Activated naive CD4-positive, alpha-beta T cell treated with anti-CD3 and anti-CD28 coated beads, Interleukin-2, amount 50 U/mL, for 24 hours (primary cell): Measurements from ENCODE around the gene BCAR3.

Experiments used
- H3K27ac Mint-ChIP-seq: one replicate; pipeline ENCODE4 v1.8.0; 2021; ENCODE audit warnings: mild to moderate bottlenecking, mixed read lengths
- H3K27me3 Mint-ChIP-seq: one replicate; pipeline ENCODE4 v1.8.0; 2021; ENCODE audit warnings: mixed read lengths
- H3K36me3 Mint-ChIP-seq: one replicate; pipeline ENCODE4 v1.8.0; 2021; ENCODE audit warnings: mixed read lengths
- H3K4me1 Mint-ChIP-seq: one replicate; pipeline ENCODE4 v1.8.0; 2021; ENCODE audit warnings: mixed read lengths
- H3K4me3 Mint-ChIP-seq: one replicate; pipeline ENCODE4 v1.8.0; 2021; ENCODE audit warnings: mild to moderate bottlenecking, mixed read lengths
- H3K9me3 Mint-ChIP-seq: one replicate; pipeline ENCODE4 v1.8.0; 2021; ENCODE audit warnings: mixed read lengths

BCAR3 gene

GRCh38 chr1:93581917-93582850 lies 99.5 kb downstream of the BCAR3 start:
- Mint-ChIP-seq H3K4me1 (no peaks in the 10 kb centered on the region), H3K4me3 (no peak overlapping the region), H3K27ac (no peak overlapping the region)

DNA sequence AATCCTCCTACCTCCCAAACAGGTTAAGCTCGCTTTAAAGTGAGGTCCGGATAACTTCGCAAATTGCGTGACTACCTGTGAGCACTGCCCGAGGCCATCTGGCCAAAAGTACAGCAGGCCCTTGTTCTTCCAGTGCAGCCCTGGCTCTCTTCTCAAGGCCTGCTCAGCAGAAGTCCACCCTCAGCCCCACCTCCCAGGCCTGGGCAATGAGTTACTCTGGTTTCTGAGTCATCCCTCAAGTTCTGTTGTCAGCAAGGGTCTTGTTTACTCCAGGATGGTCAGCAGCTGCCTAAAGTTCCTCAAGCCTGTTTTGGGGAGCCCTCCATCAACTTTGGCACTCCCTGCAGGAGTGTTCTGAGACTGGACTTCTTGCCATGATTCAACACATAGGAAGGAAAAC lies 101.7 kb downstream of the BCAR3 start:
- H3K9me3 Mint-ChIP-seq: no peaks in the 10 kb centered on the region
- no peaks in the 10 kb centered on the region for H3K36me3 Mint-ChIP-seq
- H3K27ac Mint-ChIP-seq: no peak overlapping the region

More at GRCh38 chr1:93581917-93582850, 99.5 kb downstream of the BCAR3 start:
- Mint-ChIP-seq H3K9me3 (no peaks in the 10 kb centered on the region), H3K27me3 (no peaks in the 10 kb centered on the region), H3K36me3 (no peaks in the 10 kb centered on the region)

DNA sequence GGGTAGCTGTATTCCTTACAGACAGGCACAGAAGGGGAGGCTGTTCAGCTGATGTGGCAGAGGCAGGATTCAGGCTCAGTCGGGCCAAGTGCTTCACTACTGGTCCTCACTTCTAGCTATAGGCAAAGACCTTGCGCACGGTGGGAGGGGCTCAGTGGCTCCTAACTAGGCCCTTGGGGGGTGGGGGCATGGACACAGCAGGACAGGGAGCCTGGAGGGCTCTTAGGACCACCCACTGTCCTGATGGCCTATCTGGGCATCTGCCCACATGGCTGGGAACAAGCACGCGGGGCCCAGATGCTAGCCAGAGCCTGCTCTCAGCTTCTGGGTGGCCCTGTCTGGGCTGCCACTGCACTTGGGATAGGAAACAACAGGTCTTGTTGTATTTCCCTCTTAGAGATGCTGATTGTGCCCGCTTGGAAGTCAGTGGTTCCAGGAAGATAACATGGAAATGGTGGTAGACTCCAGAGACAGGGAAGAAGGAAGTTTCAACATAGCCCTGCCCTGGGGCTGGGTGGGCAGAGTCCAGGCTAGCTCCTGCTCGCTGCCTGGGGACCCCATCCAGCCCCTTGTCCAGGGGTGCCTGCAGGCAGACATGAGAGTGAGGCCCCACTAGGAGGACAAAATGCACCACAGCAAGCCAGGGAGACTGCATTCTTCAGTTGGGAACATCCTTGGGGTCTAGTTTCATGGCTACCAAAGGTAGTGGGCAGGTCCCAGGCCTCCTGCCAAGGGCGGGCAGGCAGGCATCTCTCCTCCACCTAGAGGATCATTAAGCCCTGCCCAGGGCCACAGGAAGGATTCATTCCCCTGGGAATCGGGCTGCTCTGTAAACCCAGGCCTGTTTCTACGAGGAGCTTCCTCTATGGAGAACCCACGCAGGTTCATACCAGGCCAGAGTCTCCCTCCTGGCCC lies 102.5 kb downstream of the BCAR3 start:
- no peaks in the 10 kb centered on the region for H3K4me1 Mint-ChIP-seq
- H3K27ac Mint-ChIP-seq: no peak overlapping the region
- no peaks in the 10 kb centered on the region for H3K36me3 Mint-ChIP-seq
- no peak overlapping the region for H3K4me3 Mint-ChIP-seq
- no peaks in the 10 kb centered on the region for H3K27me3 Mint-ChIP-seq
- no peaks in the 10 kb centered on the region for H3K9me3 Mint-ChIP-seq

More for the DNA sequence above, 101.7 kb downstream of the BCAR3 start:
- Mint-ChIP-seq H3K27me3 (no peaks in the 10 kb centered on the region), H3K4me1 (no peaks in the 10 kb centered on the region), H3K4me3 (no peak overlapping the region)

- no peak overlapping the region for H3K27ac Mint-ChIP-seq
- H3K9me3 Mint-ChIP-seq: no peaks in the 10 kb centered on the region
- no peaks in the 10 kb centered on the region for H3K27me3 Mint-ChIP-seq
- no peaks in the 10 kb centered on the region for H3K36me3 Mint-ChIP-seq
- H3K4me3 Mint-ChIP-seq: no peak overlapping the region
- H3K4me1 Mint-ChIP-seq: no peaks in the 10 kb centered on the region
Observed at GRCh38 chr1:93578433-93578830, 103.2 kb downstream of the BCAR3 start.

DNA sequence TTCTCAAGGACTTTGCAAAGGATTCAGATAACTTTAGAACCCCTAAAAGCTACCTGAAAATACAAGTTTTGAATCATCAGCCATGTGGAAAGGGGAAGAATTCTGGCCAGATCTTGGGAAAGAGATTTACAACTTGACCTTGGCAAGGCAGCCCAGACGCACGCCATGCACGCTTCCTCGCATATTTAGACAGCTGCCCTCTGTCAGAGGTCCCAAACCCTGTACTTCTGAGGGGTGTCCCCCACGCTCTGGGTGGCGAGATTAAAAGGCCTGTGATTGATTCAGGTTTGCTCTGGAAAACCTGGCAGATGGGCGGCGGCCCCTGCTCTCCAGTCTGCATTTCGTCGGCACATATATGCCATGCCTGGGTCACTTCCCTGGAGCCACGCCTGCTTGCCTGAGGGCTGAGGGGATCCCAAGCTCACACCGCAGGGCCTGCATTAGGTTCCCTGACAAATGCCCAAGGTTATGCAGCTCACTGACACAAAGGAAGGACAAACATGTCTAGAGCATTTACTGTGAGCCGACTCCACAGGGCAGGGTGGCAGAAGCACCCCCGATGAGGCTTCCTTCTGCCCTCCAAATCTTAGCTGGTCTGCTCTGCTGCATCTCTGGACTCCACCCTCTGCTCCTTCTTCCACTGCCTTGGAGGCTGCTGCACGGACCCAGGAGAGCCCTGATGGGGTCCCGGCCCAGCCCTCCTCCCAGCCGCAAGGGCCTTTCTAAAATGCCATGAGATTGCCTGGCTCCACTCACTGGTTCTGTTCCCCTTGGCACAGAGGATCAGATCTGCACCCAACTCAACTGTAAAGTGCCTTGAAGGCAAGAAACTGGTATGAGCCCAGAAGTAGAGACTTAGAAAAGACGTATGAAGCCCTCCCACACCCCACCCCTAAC lies 103.9 kb downstream of the BCAR3 start:
- Mint-ChIP-seq H3K27ac (no peak overlapping the region), H3K27me3 (no peaks in the 10 kb centered on the region), H3K4me3 (no peak overlapping the region), H3K9me3 (no peaks in the 10 kb centered on the region), H3K4me1 (no peaks in the 10 kb centered on the region), H3K36me3 (no peaks in the 10 kb centered on the region)

DNA sequence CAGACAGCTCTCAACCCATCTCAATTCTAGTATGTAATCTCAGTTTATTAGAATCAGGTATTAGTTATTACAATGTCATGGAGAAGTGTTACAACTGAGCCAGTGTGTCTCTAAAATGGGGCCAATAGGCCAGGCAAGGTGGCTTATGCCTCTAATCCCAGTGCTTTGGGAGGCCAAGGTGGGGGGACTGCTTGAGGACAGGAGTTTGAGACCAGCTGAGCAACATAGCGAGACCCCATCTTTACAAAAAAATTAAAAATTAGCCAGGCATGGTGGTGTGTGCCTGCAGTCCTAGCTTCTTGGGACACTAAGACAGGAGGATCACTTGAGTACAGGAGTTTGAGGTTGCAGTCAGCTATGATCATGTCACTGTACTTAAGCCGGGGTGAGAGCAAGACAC lies 104.9 kb downstream of the BCAR3 start:
- Mint-ChIP-seq H3K27ac (no peak overlapping the region), H3K4me3 (no peak overlapping the region), H3K4me1 (no peaks in the 10 kb centered on the region), H3K9me3 (no peaks in the 10 kb centered on the region), H3K27me3 (no peaks in the 10 kb centered on the region), H3K36me3 (no peaks in the 10 kb centered on the region)

DNA sequence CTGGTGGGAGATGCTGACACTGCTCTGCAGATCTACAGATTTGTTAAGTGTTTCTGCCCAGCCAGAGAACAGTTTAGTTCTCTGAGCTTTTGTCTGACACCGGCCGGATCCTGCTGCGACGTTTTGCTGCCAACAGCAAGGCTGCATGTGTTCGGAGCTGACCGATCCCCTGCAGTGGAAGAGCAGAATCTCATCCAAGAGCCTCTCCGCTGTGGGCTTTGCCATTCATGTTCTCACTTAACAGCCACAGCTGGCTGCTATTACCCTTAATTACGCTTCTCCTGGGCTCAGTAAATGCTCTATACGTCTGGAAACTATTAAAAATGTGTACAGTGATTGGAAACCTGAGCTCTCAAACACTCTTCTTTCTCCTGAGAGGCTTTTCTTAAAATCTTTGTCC lies 105.3 kb downstream of the BCAR3 start:
- no peaks in the 10 kb centered on the region for H3K27me3 Mint-ChIP-seq
- no peak overlapping the region for H3K4me3 Mint-ChIP-seq
- no peaks in the 10 kb centered on the region for H3K4me1 Mint-ChIP-seq
- no peak overlapping the region for H3K27ac Mint-ChIP-seq
- H3K36me3 Mint-ChIP-seq: no peaks in the 10 kb centered on the region
- no peaks in the 10 kb centered on the region for H3K9me3 Mint-ChIP-seq

- Mint-ChIP-seq H3K4me3 (no peak overlapping the region), H3K4me1 (no peaks in the 10 kb centered on the region), H3K27ac (no peak overlapping the region), H3K27me3 (no peaks in the 10 kb centered on the region), H3K9me3 (no peaks in the 10 kb centered on the region), H3K36me3 (no peaks in the 10 kb centered on the region)
Observed at GRCh38 chr1:93575621-93576284, 105.9 kb downstream of the BCAR3 start.

DNA sequence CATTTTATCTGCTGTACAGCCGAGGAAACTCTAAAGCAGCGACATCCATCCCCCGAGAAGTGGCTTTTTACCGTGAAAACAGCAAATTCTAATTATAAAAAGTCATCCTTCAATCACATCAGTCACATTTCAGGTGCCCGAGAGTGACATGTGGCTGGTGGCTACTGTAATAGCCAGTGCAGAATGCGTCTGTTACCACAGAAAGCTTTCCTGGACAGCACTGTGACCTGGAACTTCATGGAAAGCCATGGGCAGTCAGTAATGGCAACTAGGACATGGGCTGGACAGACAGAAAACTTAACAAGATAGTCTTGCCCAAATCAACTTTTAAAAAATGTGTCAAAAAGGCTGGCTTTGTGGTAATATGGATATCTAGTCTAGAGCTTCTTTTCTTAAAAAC lies 106.6 kb downstream of the BCAR3 start:
- no peaks in the 10 kb centered on the region for H3K9me3 Mint-ChIP-seq
- no peaks in the 10 kb centered on the region for H3K27me3 Mint-ChIP-seq
- no peaks in the 10 kb centered on the region for H3K4me1 Mint-ChIP-seq
- H3K27ac Mint-ChIP-seq: no peak overlapping the region
- H3K36me3 Mint-ChIP-seq: no peaks in the 10 kb centered on the region
- no peak overlapping the region for H3K4me3 Mint-ChIP-seq

DNA sequence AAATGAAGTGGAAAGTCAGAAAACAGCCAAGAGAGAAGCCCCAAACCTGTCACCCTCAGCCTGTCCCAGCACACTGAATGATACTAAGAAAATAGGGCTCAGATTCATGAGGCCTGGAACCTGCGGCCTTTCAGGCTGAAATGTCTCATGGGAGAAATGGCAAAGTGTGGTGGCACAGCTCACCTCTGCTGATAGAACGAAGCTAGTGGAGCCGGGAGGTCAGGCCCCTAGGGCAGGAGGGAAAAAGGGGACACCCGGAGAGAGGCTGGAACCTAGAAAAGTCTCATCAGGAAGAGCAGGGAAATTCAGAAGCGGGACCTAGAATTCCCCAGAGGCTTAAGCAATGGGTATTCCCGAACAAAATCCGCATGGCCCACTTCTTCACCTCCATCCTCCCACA lies 107.1 kb downstream of the BCAR3 start:
- H3K9me3 Mint-ChIP-seq: no peaks in the 10 kb centered on the region
- H3K4me3 Mint-ChIP-seq: no peak overlapping the region
- H3K36me3 Mint-ChIP-seq: no peaks in the 10 kb centered on the region
- H3K4me1 Mint-ChIP-seq: no peaks in the 10 kb centered on the region
- no peaks in the 10 kb centered on the region for H3K27me3 Mint-ChIP-seq
- H3K27ac Mint-ChIP-seq: no peak overlapping the region

GRCh38 chr1:93573940-93574469 lies 107.6 kb downstream of the BCAR3 start:
- Mint-ChIP-seq H3K36me3 (no peaks in the 10 kb centered on the region), H3K27me3 (no peaks in the 10 kb centered on the region), H3K9me3 (no peaks in the 10 kb centered on the region), H3K27ac (no peak overlapping the region), H3K4me3 (no peak overlapping the region), H3K4me1 (no peaks in the 10 kb centered on the region)

DNA sequence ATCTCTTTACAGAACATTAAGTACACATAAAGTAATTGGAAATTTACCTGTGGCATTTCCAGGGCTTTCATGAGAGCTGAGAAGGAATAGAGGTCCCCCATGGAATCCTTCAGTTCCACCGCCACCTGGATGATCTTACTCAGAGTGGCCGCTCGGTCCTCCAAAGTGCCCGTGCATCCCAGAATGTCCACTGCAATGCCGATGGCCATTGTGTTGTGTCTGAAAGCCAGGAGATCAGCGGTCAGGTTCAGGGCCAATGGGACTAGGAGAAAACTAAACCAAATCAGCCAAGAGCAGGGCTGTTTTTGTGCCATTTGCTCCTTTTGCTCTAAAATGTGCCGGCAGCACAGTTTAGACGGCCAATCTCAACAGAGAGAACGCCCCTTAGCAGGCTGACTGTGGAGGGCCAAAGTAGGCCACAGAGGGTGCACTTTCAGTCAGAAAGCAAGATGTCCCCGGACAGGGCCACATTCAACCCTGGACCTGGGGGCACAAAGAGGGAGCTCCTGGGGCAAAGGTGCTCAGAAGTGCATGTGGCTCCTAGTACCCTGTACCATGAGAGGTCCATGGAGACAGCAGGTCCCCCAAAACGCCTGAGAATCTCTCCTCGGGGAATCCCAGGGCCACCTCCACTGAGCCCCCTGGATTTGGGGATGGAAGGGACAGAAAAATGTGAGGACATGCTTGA lies 109.9 kb downstream of the BCAR3 start:
- no peaks in the 10 kb centered on the region for H3K27me3 Mint-ChIP-seq
- H3K27ac Mint-ChIP-seq: no peak overlapping the region
- H3K36me3 Mint-ChIP-seq: no peaks in the 10 kb centered on the region

GRCh38 chr1:93569489-93569888 lies 112.1 kb downstream of the BCAR3 start:
- Mint-ChIP-seq H3K27me3 (no peaks in the 10 kb centered on the region), H3K9me3 (no peaks in the 10 kb centered on the region), H3K4me1 (no peaks in the 10 kb centered on the region), H3K36me3 (no peaks in the 10 kb centered on the region), H3K4me3 (no peak overlapping the region), H3K27ac (no peak overlapping the region)

More for the DNA sequence above, 109.9 kb downstream of the BCAR3 start:
- Mint-ChIP-seq H3K4me1 (no peaks in the 10 kb centered on the region), H3K9me3 (no peaks in the 10 kb centered on the region), H3K4me3 (no peak overlapping the region)

- Mint-ChIP-seq H3K27me3 (no peaks in the 10 kb centered on the region), H3K36me3 (no peaks in the 10 kb centered on the region), H3K27ac (no peak overlapping the region), H3K9me3 (no peaks in the 10 kb centered on the region), H3K4me3 (no peak overlapping the region), H3K4me1 (no peaks in the 10 kb centered on the region)
Observed at GRCh38 chr1:93567255-93567918, 114.2 kb downstream of the BCAR3 start.
